IMR-90 (cell line): ENCODE results near the gene TTC29. TPM values are rescaled to one million over a fixed set of nuclear protein-coding genes. Genes with fewer than 3 reads are reported as not detected.

Experiments
- ATAC-seq: fragments of 200-7000 bp; cut with Tn5 transposase; 2 replicates; pipeline ENCODE4 v1.9.1; 2020; ENCODE audit warnings: low read depth, mild to moderate bottlenecking, moderate library complexity
- BruUV-seq: library from RNA; stranded (reverse); fragments of 400-500 nt; replicated peaks from 2 replicates; lab custom pipeline; 2021; lab: Mats Ljungman, UMichigan
- CTCF ChIA-PET: fragments of 300-600 bp; formaldehyde crosslinking; extraction: SDS; loops from one replicate; lab custom pipeline; 2021; ENCODE audit warnings: antibody characterized with exemption; lab: Yijun Ruan, JAX
- POLR2A ChIA-PET: fragments of 300-600 bp; sonication (Branson Sonifier 250); formaldehyde crosslinking; loops from one replicate; lab custom pipeline; 2022; ENCODE audit warnings: antibody characterized with exemption; ENCODE audit not compliant: unreplicated experiment; lab: Charles Lee
- DNase-seq: peaks from one replicate; pipeline ENCODE4 v3.0.0; 2013
- H2AFZ ChIP-seq: replicated peaks from 2 replicates; pipeline ENCODE3; 2013; ENCODE audit warnings: low read length, mild to moderate bottlenecking; ENCODE audit not compliant: poor library complexity
- H2AK5ac ChIP-seq: 2 replicates; pipeline ENCODE4 v1.6.1; 2013; ENCODE audit warnings: low read depth, low read length, inconsistent platforms
- H2AK9ac ChIP-seq: replicated peaks from 2 replicates; pipeline ENCODE3; 2013; ENCODE audit warnings: mild to moderate bottlenecking, low read depth, low read length, moderate library complexity; ENCODE audit not compliant: poor library complexity
- H2BK120ac ChIP-seq: 2 replicates; pipeline ENCODE4 v1.6.1; 2013; ENCODE audit warnings: low read depth, low read length, inconsistent platforms
- H2BK15ac ChIP-seq: 3 replicates; pipeline ENCODE4 v1.6.1; 2013; ENCODE audit warnings: low read depth, low read length, inconsistent platforms
- H2BK20ac ChIP-seq: 2 replicates; pipeline ENCODE4 v1.6.1; 2013; ENCODE audit warnings: low read depth, mild to moderate bottlenecking, inconsistent platforms, low read length, moderate library complexity
- H2BK5ac ChIP-seq: 2 replicates; pipeline ENCODE4 v1.6.1; 2013; ENCODE audit warnings: mild to moderate bottlenecking, low read depth, low read length, inconsistent platforms; ENCODE audit not compliant: poor library complexity, severe bottlenecking
- H3K14ac ChIP-seq: replicated peaks from 2 replicates; pipeline ENCODE4 v1.6.1; 2013; ENCODE audit warnings: low read depth, low read length, inconsistent platforms
- H3K18ac ChIP-seq: 2 replicates; pipeline ENCODE4 v1.6.1; 2013; ENCODE audit warnings: low read depth, low read length, control low read depth
- H3K23ac ChIP-seq: 2 replicates; pipeline ENCODE4 v1.6.1; 2013; ENCODE audit warnings: low read depth, low read length, inconsistent platforms
- H3K27ac ChIP-seq: 2 replicates; pipeline ENCODE4 v1.5.1; 2013; ENCODE audit warnings: mild to moderate bottlenecking, control low read depth, low read length; ENCODE audit not compliant: insufficient read depth
- H3K27me3 ChIP-seq: 2 replicates; pipeline ENCODE4 v1.6.1; 2013; ENCODE audit warnings: low read length; ENCODE audit not compliant: control insufficient read depth, insufficient read depth
- H3K36me3 ChIP-seq: 2 replicates; pipeline ENCODE4 v1.6.1; 2013; ENCODE audit warnings: low read length, mixed read lengths; ENCODE audit not compliant: control insufficient read depth, insufficient read depth
- H3K4ac ChIP-seq: 2 replicates; pipeline ENCODE4 v1.6.1; 2013; ENCODE audit warnings: low read depth, low read length, inconsistent platforms
- H3K4me1 ChIP-seq: 2 replicates; pipeline ENCODE4 v1.6.1; 2013; ENCODE audit warnings: low read length, mixed read lengths; ENCODE audit not compliant: control insufficient read depth, insufficient read depth
- H3K4me2 ChIP-seq: 2 replicates; pipeline ENCODE4 v1.6.1; 2013; ENCODE audit warnings: low read depth, mild to moderate bottlenecking, control low read depth, low read length, moderate library complexity
- H3K4me3 ChIP-seq: 2 replicates; pipeline ENCODE4 v1.5.1; 2013; ENCODE audit warnings: low read depth, mild to moderate bottlenecking, control low read depth, low read length, moderate library complexity; ENCODE audit not compliant: insufficient read depth
- H3K56ac ChIP-seq: 2 replicates; pipeline ENCODE4 v1.6.1; 2013; ENCODE audit warnings: low read length, inconsistent platforms; ENCODE audit not compliant: insufficient read depth; ENCODE audit errors: extremely low read depth
- H3K79me1 ChIP-seq, 2 experiments: 2 replicates each; pipeline ENCODE4 v1.6.1; 2013; ENCODE audit warnings: low read length in 2 of 2, inconsistent platforms in 1 of 2, low read depth in 1 of 2
- H3K9ac ChIP-seq: 2 replicates; pipeline ENCODE4 v1.6.1; 2013; ENCODE audit warnings: low read depth, low read length, control low read depth
- H3K9me1 ChIP-seq: 2 replicates; pipeline ENCODE4 v1.6.1; 2013; ENCODE audit warnings: low read length, inconsistent platforms; ENCODE audit not compliant: insufficient read depth
- H3K9me3 ChIP-seq: 2 replicates; pipeline ENCODE4 v1.6.1; 2013; ENCODE audit warnings: low read length; ENCODE audit not compliant: control insufficient read depth, insufficient read depth
- H4K20me1 ChIP-seq: 2 replicates; pipeline ENCODE4 v1.6.1; 2013; ENCODE audit warnings: low read length, inconsistent platforms; ENCODE audit not compliant: insufficient read depth
- H4K5ac ChIP-seq: 2 replicates; pipeline ENCODE4 v1.6.1; 2013; ENCODE audit warnings: mild to moderate bottlenecking, low read depth, low read length, control low read depth
- H4K8ac ChIP-seq, 2 experiments: 2 replicates each; pipeline ENCODE4 v1.6.1; 2013; ENCODE audit warnings: low read depth in 2 of 2, low read length in 2 of 2, control low read depth in 1 of 2, inconsistent platforms in 1 of 2
- H4K91ac ChIP-seq: 2 replicates; pipeline ENCODE4 v1.6.1; 2013; ENCODE audit warnings: low read depth, low read length, inconsistent platforms; ENCODE audit not compliant: insufficient read depth
- CHD1 ChIP-seq: IDR thresholded peaks from 2 replicates; pipeline ENCODE4 v1.6.1; 2012; ENCODE audit warnings: low read depth, low read length, improper control_type of control experiment
- RAD21 ChIP-seq: IDR thresholded peaks from 2 replicates; pipeline ENCODE4 v1.6.1; 2012; ENCODE audit warnings: low read length, improper control_type of control experiment
- WGBS, 2 experiments: methylation state at CpG; one replicate each; pipeline versions ENCODE4 v1.1.5 to v1.1.7; 2013; ENCODE audit warnings: missing lambda C conversion rate in 2 of 2; ENCODE audit not compliant: insufficient read length in 1 of 2; ENCODE audit errors: extremely low coverage in 2 of 2; 5-methylcytosine and 5-hydroxymethylcytosine counted together
- dilution Hi-C: fragments of 300-500 bp; cut with HindIII; formaldehyde crosslinking; loops from one replicate; pipeline ENCODE4 v1.14.3; 2018; ENCODE audit warnings: low sequenced_read_pairs; ENCODE audit not compliant: unreplicated experiment
- in situ Hi-C: fragments of 300-500 bp; cut with MboI; formaldehyde crosslinking; loops from 3 replicates; pipeline ENCODE4 v1.14.3; 2019; ENCODE audit warnings: low sequenced_read_pairs, inconsistent platforms, mixed read lengths
- intact Hi-C: fragments of 100-400 bp; cut with micrococcal nuclease; formaldehyde crosslinking; loops from 2 replicates; pipeline ENCODE4 v1.10.0; 2022
- polyA plus RNA-seq, 3 experiments: library from polyadenylated mRNA; depleted of rRNA; stranded (reverse); fragments of >200 nt; gene quantifications; 2 replicates each; pipeline ENCODE4 v1.2.3, GENCODE V29; 2012; ENCODE audit warnings: low replicate concordance in 1 of 3
- total RNA-seq: library from RNA; depleted of rRNA; stranded (reverse); fragments of >200 nt; gene quantifications from 2 replicates; pipeline ENCODE4 v1.2.3, GENCODE V29; 2012

Gene TTC29
- total and polyA plus RNA-seq, 2 of the 4 experiments (the other 2 are of a cell fraction) = not detected

- Histone ChIP-seq H2AK5ac (no peak overlapping the region), H3K9me3 (no peaks in the 10 kb centered on the region), H3K9ac (no peak overlapping the region), H3K4me1 (no peaks in the 10 kb centered on the region), H2AK9ac (no peak overlapping the region), H4K91ac (no peak overlapping the region), H3K79me1 (no peaks in the 10 kb centered on the region), H3K27ac (no peak overlapping the region), H3K36me3 (no peaks in the 10 kb centered on the region), H3K4ac (no peak overlapping the region), H3K4me3 (no peak overlapping the region), H3K4me2 (no peak overlapping the region), H4K5ac (no peak overlapping the region), H3K27me3 (no peaks in the 10 kb centered on the region), H3K23ac (no peak overlapping the region), H3K9me1 (no peaks in the 10 kb centered on the region), H3K14ac (no peak overlapping the region), H3K18ac (no peak overlapping the region), H2AFZ (no peak overlapping the region), H2BK120ac (no peak overlapping the region), H4K8ac (no peak overlapping the region), H4K20me1 (no peaks in the 10 kb centered on the region), H2BK20ac (no peak overlapping the region), H3K56ac (no peak overlapping the region), H2BK5ac (no peak overlapping the region), H2BK15ac (no peak overlapping the region)
- ChIA-PET POLR2A (no interaction called here), CTCF (no interaction called here)
- no CpG with 5 or more reads among the region's 4 CpGs for WGBS, 2 experiments
- BruUV-seq = no TSS peak
- no peak for DNase-seq
- in situ Hi-C loops = no loop called here
- no peak for ATAC-seq
- dilution Hi-C loops = no loop called here
- TF ChIP-seq RAD21 = no peak
- no peak for TF ChIP-seq CHD1
- intact Hi-C loops = no loop called here
Measured at GRCh38 chr4:146661367-146661766, 284.3 kb downstream of the TTC29 start.
